OCI-LY1 (cell line): ENCODE measurements around the gene GNAT3.

ENCODE experiments used
- EZH2 ChIP-seq: fragments of 200-600 bp; sonication (generic), shearing (Covaris generic); IDR thresholded peaks from 2 replicates; pipeline ENCODE4 v1.8.0; 2017; ENCODE audit warnings: borderline replicate concordance, mixed run types, mild to moderate bottlenecking, antibody characterized with exemption, low read length, moderate library complexity, mixed read lengths
- TF ChIP-seq, protein P1 (sequence below): fragments of 200-600 bp; sonication (generic), shearing (Covaris generic); IDR thresholded peaks from 2 replicates; pipeline ENCODE4 v1.5.1; 2017; ENCODE audit warnings: mild to moderate bottlenecking, antibody characterized with exemption, low read length, moderate library complexity, mixed read lengths

DNA sequence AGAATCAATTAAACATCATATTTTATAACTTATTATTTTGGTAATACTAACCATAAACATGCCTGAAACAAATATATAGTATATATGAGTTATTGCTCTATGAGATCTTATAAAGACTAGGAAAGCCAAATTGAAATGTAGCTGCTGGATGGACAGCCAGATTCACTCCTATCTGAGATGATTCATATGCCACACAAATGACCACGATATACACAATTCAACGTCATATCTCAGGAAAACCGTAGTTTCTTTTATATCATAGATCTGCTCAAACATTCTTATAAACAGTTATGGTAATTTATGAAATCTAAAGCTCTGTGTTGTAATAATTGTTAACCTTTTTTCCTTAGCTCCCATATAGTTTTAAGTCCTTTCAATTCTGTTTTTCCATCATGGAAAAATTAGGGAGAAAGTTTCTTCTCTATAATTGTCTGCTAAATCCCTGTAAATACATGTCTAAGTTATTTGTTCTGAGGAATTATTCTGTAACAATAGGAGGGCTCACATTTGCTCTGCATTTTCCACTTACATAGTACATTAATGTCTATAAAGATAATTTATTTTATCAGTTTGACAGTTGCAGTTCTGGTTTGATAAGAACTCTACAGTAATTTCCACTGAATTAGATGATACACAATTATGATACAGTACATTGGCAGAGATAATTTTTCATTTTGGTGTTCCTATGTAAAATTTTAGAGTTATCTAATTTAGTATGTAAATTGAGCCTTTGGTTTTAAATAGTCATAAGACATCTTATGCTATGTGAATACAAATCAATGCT, 42.7 kb downstream of the GNAT3 start:
- TF ChIP-seq, protein P1, sequence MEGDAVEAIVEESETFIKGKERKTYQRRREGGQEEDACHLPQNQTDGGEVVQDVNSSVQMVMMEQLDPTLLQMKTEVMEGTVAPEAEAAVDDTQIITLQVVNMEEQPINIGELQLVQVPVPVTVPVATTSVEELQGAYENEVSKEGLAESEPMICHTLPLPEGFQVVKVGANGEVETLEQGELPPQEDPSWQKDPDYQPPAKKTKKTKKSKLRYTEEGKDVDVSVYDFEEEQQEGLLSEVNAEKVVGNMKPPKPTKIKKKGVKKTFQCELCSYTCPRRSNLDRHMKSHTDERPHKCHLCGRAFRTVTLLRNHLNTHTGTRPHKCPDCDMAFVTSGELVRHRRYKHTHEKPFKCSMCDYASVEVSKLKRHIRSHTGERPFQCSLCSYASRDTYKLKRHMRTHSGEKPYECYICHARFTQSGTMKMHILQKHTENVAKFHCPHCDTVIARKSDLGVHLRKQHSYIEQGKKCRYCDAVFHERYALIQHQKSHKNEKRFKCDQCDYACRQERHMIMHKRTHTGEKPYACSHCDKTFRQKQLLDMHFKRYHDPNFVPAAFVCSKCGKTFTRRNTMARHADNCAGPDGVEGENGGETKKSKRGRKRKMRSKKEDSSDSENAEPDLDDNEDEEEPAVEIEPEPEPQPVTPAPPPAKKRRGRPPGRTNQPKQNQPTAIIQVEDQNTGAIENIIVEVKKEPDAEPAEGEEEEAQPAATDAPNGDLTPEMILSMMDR: no peak
- no peak for TF ChIP-seq EZH2
